ENCODE measurements around the gene UMOD.

Gene UMOD

DNA sequence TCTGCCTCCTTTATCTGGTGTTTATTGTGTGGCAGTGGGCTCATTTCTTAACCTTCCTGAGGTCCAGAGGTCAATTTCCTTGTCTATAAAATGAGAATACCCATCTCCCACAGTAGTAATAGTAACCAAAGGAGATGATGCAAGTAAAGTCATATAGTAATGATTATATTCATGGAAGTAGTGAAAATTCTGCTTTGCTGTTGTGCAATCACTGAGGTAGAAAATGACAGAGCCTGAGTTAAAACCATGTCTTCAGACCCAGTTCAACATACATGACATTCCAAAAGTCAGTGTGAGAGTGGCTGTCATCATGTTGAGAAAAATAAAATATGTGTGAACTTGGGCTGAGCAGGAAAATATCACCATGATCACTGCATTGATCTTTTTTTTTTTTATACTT lies 864 bp upstream of the UMOD start:
- POLR2A ChIA-PET: no interaction called here
- CTCF ChIA-PET: no interaction called here
- no peak for DNase-seq (ENCODE audit: low read depth, low spot score)
- H3K4me3 ChIP-seq (ENCODE audit: low read depth, low read length): no peak overlapping the region
- TF ChIP-seq, protein P1, sequence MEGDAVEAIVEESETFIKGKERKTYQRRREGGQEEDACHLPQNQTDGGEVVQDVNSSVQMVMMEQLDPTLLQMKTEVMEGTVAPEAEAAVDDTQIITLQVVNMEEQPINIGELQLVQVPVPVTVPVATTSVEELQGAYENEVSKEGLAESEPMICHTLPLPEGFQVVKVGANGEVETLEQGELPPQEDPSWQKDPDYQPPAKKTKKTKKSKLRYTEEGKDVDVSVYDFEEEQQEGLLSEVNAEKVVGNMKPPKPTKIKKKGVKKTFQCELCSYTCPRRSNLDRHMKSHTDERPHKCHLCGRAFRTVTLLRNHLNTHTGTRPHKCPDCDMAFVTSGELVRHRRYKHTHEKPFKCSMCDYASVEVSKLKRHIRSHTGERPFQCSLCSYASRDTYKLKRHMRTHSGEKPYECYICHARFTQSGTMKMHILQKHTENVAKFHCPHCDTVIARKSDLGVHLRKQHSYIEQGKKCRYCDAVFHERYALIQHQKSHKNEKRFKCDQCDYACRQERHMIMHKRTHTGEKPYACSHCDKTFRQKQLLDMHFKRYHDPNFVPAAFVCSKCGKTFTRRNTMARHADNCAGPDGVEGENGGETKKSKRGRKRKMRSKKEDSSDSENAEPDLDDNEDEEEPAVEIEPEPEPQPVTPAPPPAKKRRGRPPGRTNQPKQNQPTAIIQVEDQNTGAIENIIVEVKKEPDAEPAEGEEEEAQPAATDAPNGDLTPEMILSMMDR (IDR thresholded peaks at IDR 0.05; ENCODE audit: insufficient read depth, low read length, missing control alignments): no peak

DNA sequence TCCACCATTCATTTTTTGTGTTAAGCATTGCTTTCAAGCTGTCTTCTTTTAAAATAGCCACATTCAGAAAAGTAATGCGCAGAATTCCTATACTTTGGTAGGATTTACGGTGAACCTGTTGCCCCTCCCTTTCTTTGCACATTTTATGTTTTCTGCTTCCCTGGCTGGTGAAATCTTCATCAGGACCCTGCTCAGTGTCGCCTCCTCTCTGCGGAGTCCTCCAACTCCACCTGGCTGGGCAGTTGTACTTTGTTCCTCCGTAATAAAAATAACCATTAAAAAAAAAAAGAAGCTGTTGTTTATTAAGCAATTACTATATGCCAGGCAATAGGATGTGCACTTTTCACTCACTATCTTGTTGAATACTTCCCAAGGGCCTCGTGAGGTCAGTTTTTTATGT lies 2.9 kb downstream of the UMOD start:
- DNase-seq (ENCODE audit: low read depth, low spot score): no peak
- H3K4me3 ChIP-seq (ENCODE audit: low read depth, low read length): no peak overlapping the region
- POLR2A ChIA-PET: no interaction called here
- TF ChIP-seq, protein P1 (IDR thresholded peaks at IDR 0.05; ENCODE audit: insufficient read depth, low read length, missing control alignments): no peak
- CTCF ChIA-PET: no interaction called here

DNA sequence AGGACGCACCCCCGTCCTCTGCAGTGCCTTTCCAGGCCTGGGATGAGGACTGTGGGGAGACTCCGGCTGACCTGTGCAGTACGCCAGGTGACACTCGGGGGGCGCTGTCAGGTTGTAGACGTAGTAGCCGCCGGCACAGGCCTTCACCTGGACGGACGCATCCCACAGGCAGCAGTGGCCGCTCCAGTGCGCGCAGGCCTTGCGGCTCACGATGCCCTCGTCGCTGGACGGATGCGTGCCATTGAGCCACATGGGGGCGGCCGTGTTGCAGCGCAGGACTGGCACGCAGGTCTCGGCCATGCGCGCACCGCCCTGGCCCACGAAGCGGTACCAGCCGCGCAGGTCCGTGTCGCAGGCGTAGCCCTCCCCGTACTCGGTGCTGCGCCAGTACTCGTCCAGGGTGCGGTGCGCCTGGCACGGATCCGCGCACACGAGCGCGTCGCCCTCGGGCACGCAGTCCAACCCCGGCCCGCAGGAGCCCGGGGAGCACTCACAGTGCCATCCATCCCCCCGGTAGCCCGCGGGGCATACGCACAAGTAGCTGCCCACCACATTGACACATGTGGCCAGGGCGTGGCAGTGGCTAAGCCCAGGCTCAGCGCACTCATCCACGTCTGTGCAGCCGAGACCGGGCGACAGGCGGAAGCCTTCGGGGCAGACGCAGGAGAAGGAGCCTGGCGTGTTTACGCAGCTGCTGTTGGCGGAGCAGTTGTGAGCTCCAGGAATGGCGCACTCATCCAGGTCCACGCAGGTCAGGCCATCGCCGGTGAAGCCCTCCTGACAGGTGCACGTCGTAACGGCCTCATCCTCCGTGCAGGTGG lies 3.9 kb downstream of the UMOD start:
- POLR2A ChIA-PET: no interaction called here
- DNase-seq (ENCODE audit: low read depth, low spot score): no peak
- TF ChIP-seq, protein P1 (IDR thresholded peaks at IDR 0.05; ENCODE audit: insufficient read depth, low read length, missing control alignments): no peak
- H3K4me3 ChIP-seq (ENCODE audit: low read depth, low read length): no peak overlapping the region
- CTCF ChIA-PET: no interaction called here

- H3K4me3 ChIP-seq (ENCODE audit: low read depth, low read length): no peak overlapping the region
- no peak for DNase-seq (ENCODE audit: low read depth, low spot score)
- POLR2A ChIA-PET: no interaction called here
- TF ChIP-seq, protein P1 (IDR thresholded peaks at IDR 0.05; ENCODE audit: insufficient read depth, low read length, missing control alignments): no peak
- CTCF ChIA-PET: no interaction called here
Observed at GRCh38 chr16:20347666-20348364, 4.7 kb downstream of the UMOD start.

DNA sequence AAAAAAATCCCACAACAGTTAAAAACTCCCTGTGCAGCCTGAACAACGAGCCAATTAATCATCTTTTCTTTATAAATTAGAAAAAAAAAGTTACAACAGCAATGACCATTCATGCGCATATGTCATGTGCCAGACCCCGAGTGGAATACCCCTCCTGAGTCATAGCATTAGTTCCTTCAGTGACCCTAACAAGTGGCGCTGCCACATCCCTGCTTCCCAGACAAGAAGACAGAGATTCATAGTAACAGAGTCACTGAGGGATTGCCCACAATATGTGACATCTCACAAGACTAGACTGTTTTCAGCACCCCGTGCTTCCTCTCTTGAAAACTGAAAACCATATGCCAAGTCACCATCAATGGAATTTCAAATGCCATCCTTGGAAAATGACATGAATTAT lies 7.9 kb downstream of the UMOD start:
- TF ChIP-seq, protein P1 (IDR thresholded peaks at IDR 0.05; ENCODE audit: insufficient read depth, low read length, missing control alignments): no peak
- ChIA-PET POLR2A (no interaction called here), CTCF (no interaction called here)
- DNase-seq (ENCODE audit: low read depth, low spot score): no peak
- no peak overlapping the region for H3K4me3 ChIP-seq (ENCODE audit: low read depth, low read length)

DNA sequence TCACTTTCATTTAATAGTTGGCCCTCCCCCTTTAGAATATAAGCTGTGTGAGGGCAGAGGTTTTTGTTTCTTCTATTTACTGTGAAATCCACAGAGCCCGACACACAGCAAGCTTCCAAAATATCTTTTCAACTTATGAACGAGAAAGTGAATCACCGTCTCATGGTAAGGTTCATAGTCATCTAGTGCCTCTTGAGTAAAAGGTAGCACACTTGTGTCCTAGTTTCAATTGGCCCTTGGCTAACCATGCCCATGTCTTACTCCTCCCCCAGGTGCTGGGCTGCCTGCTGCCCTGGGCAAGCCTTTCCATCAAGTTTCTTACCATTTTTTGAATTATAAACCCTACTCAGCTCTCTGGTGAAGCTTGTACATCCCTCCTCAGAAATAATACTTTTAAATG lies 12.8 kb downstream of the UMOD start:
- DNase-seq (ENCODE audit: low read depth, low spot score): no peak
- TF ChIP-seq, protein P1 (IDR thresholded peaks at IDR 0.05; ENCODE audit: insufficient read depth, low read length, missing control alignments): no peak
- POLR2A ChIA-PET: no interaction called here
- H3K4me3 ChIP-seq (ENCODE audit: low read depth, low read length): no peak overlapping the region
- CTCF ChIA-PET: no interaction called here
